Measurements from ENCODE around the gene UNG. TPM values are rescaled to one million over a fixed set of nuclear protein-coding genes. Genes with fewer than 3 reads are reported as not detected.
A peak's percentile ranks its signal among the peaks of the same experiment; 100 is the strongest.

UNG gene
- total and polyA plus RNA-seq, 2 donors (not counting 1 experiment from before 2014, with no cell fraction given): 6.1 to 14.7 TPM

DNA sequence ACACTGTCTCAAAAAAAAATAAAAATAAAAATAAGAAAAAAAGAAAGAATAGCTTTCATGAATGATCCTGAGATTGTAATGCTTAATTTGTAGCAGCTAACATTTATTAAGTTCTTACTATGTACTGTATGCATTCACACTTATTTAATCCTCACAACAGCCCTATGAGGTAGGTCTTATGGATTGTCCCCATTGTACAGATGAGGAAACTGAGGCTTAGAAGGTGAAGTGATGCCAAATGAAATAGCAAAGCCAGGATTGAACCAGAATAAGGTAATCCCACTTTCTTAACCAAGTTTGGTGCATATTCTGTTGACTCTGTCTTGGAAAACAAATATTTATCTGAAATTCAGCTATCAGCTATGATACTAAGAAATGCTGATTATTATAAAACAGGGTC lies 42.9 kb upstream of the UNG start:
- TF ChIP-seq CTCF (IDR thresholded peaks at IDR 0.05): no peak
- TF ChIP-seq EZH2 (IDR thresholded peaks at IDR 0.05; ENCODE audit: borderline replicate concordance, insufficient read depth, low read depth, low read length, poor library complexity, severe bottlenecking): no peak
- H3K4me1 ChIP-seq (ENCODE audit: control insufficient read depth in 2 of 2, insufficient read depth in 2 of 2, low read length in 2 of 2): peaks cover 8 to 24% of the 10 kb centered on the region in 2 donors
- POLR2A ChIA-PET: interaction anchor here (0.6 to 1.3 kb wide), 2 partner anchors 193 to 197 kb away, joined by 4 to 8 read pairs; partner anchors contain the start of gene SSH1
- H3K9me3 Mint-ChIP-seq (ENCODE audit: insufficient read depth): no peaks in the 10 kb centered on the region
- H2AFZ ChIP-seq (ENCODE audit: insufficient read depth, low read depth, low read length, poor library complexity, severe bottlenecking): peak overlapping the region; percentile 98
- DNase-seq (no peak), ATAC-seq (ENCODE audit: low read depth) (no peak)
- H3K9ac ChIP-seq (ENCODE audit: low read length): no peak overlapping the region
- peak overlapping the region; percentile 87 for H3K4me2 ChIP-seq (replicated peaks; ENCODE audit: low read depth, low read length, poor library complexity, severe bottlenecking)
- no peaks in the 10 kb centered on the region for H3K27me3 ChIP-seq (replicated peaks in 1 of 4; ENCODE audit: control extremely low read depth in 1 of 4, control insufficient read depth in 3 of 4, insufficient read depth in 4 of 4, low read length in 3 of 4)
- H3K27ac ChIP-seq (ENCODE audit: low read length in 2 of 2): peak overlapping the region; percentile 78 to 82
- H3K27ac Mint-ChIP-seq: peak overlapping the region; percentile 56
- H3K27me3 Mint-ChIP-seq: no peaks in the 10 kb centered on the region
- no peaks in the 10 kb centered on the region for H4K20me1 ChIP-seq (ENCODE audit: control insufficient read depth, insufficient read depth, low read length, poor library complexity, severe bottlenecking)
- H3K36me3 ChIP-seq (replicated peaks in 1 of 2; ENCODE audit: control extremely low read depth in 1 of 2, control insufficient read depth in 1 of 2, extremely low read depth in 1 of 2, insufficient read depth in 2 of 2, low read length in 1 of 2): peaks cover 0 to 3% of the 10 kb centered on the region in 2 experiments
- H3K79me2 ChIP-seq (ENCODE audit: control insufficient read depth, insufficient read depth, low read length): peaks cover 12% of the 10 kb centered on the region
- no peaks in the 10 kb centered on the region for H3K9me3 ChIP-seq (ENCODE audit: control extremely low read depth in 1 of 3, control insufficient read depth in 2 of 3, insufficient read depth in 1 of 3, low read length in 2 of 3)
- CTCF ChIA-PET: interaction anchor here (0.6 to 2.3 kb wide), 5 partner anchors 37 to 871 kb away, joined by 3 to 7 read pairs (median 5); partner anchors contain the start of genes ALKBH2 and ISCU
- H3K4me3 ChIP-seq (ENCODE audit: control extremely low read depth in 1 of 5, extremely low read depth in 1 of 5, insufficient read depth in 1 of 5, low read depth in 2 of 5, low read length in 4 of 5): peak overlapping the region in 1 of 5 experiments; percentile 92
- H3K4me1 Mint-ChIP-seq: peaks cover 22% of the 10 kb centered on the region
- no peak overlapping the region for H3K4me3 Mint-ChIP-seq
- intact Hi-C loops (cut with micrococcal nuclease): loop anchor here (5.0 kb wide), 1 partner anchor 322 kb away; the partner anchor contains the start of gene CORO1C

- Mint-ChIP-seq H3K27ac (no peak overlapping the region), H3K27me3 (no peaks in the 10 kb centered on the region), H3K4me1 (peaks cover 22% of the 10 kb centered on the region), H3K4me3 (no peak overlapping the region), H3K9me3 (ENCODE audit: insufficient read depth) (no peaks in the 10 kb centered on the region)
- Histone ChIP-seq H3K4me2 (replicated peaks; ENCODE audit: low read depth, low read length, poor library complexity, severe bottlenecking) (no peak overlapping the region), H3K79me2 (ENCODE audit: control insufficient read depth, insufficient read depth, low read length) (peaks cover 12% of the 10 kb centered on the region), H3K4me3 (ENCODE audit: control extremely low read depth in 1 of 5, extremely low read depth in 1 of 5, insufficient read depth in 1 of 5, low read depth in 2 of 5, low read length in 4 of 5) (no peak overlapping the region), H3K9me3 (ENCODE audit: control extremely low read depth in 1 of 3, control insufficient read depth in 2 of 3, insufficient read depth in 1 of 3, low read length in 2 of 3) (no peaks in the 10 kb centered on the region), H3K36me3 (replicated peaks in 1 of 2; ENCODE audit: control extremely low read depth in 1 of 2, control insufficient read depth in 1 of 2, extremely low read depth in 1 of 2, insufficient read depth in 2 of 2, low read length in 1 of 2) (peaks cover 0 to 3% of the 10 kb centered on the region in 2 experiments), H2AFZ (ENCODE audit: insufficient read depth, low read depth, low read length, poor library complexity, severe bottlenecking) (no peak overlapping the region), H3K4me1 (ENCODE audit: control insufficient read depth in 2 of 2, insufficient read depth in 2 of 2, low read length in 2 of 2) (peaks cover 7 to 21% of the 10 kb centered on the region in 2 donors), H3K27ac (ENCODE audit: low read length in 2 of 2) (no peak overlapping the region), H4K20me1 (ENCODE audit: control insufficient read depth, insufficient read depth, low read length, poor library complexity, severe bottlenecking) (no peaks in the 10 kb centered on the region), H3K27me3 (replicated peaks in 1 of 4; ENCODE audit: control extremely low read depth in 1 of 4, control insufficient read depth in 3 of 4, insufficient read depth in 4 of 4, low read length in 3 of 4) (no peaks in the 10 kb centered on the region), H3K9ac (ENCODE audit: low read length) (no peak overlapping the region)
- TF ChIP-seq EZH2 (IDR thresholded peaks at IDR 0.05; ENCODE audit: borderline replicate concordance, insufficient read depth, low read depth, low read length, poor library complexity, severe bottlenecking) (no peak), CTCF (IDR thresholded peaks at IDR 0.05) (no peak)
- ATAC-seq (ENCODE audit: low read depth): no peak
- no CpG with 5 or more reads among the region's 3 CpGs for WGBS (ENCODE audit: insufficient coverage)
- CTCF ChIA-PET: no interaction called here
- POLR2A ChIA-PET: no interaction called here
- intact Hi-C loops (cut with micrococcal nuclease): no loop called here
- DNase-seq: no peak
Measured at GRCh38 chr12:109056891-109057290, 40.5 kb upstream of the UNG start.
